Endothelial cell of umbilical vein (primary cell): Measurements from ENCODE around the gene RPUSD4. TPM values are rescaled to one million over a fixed set of nuclear protein-coding genes. Genes with fewer than 3 reads are reported as not detected.

Experiments
- BruUV-seq: library from RNA; stranded (reverse); fragments of 400-500 nt; replicated peaks from 2 replicates; lab custom pipeline; 2021; lab: Mats Ljungman, UMichigan
- CTCF ChIA-PET: fragments of 300-600, 350-600 bp; sonication (Branson Sonifier 250); formaldehyde crosslinking; loops from one replicate; lab custom pipeline; 2021; ENCODE audit warnings: antibody characterized with exemption, inconsistent platforms; lab: Charles Lee
- POLR2A ChIA-PET: fragments of 300-600, 350-600 bp; sonication (Branson Sonifier 250); formaldehyde crosslinking; loops from one replicate; lab custom pipeline; 2021; ENCODE audit warnings: antibody characterized with exemption, inconsistent platforms; lab: Charles Lee
- DNase-seq: peaks from one replicate; pipeline ENCODE4 v3.0.0-alpha.2; 2011; ENCODE audit warnings: low read depth, low spot score
- FAIRE-seq: peaks from 2 replicates; lab custom pipeline; 2011; peaks lifted over from hg19 to GRCh38; lab: Jason Lieb, UNC
- H2AFZ ChIP-seq: 2 replicates; pipeline ENCODE4 v1.6.0; 2012; ENCODE audit warnings: low read depth, low read length, control low read depth, inconsistent platforms
- H3K27ac ChIP-seq: 2 replicates; pipeline ENCODE4 v1.5.1; 2011; ENCODE audit warnings: low read depth, mild to moderate bottlenecking, control low read depth, low read length, moderate library complexity; ENCODE audit not compliant: insufficient read depth
- H3K27me3 ChIP-seq, 2 experiments: 2 replicates each; pipeline versions ENCODE4 v1.6.0 to v1.6.1; 2011; ENCODE audit warnings: low read length in 2 of 2, mixed read lengths in 1 of 2; ENCODE audit not compliant: control insufficient read depth in 2 of 2, insufficient read depth in 2 of 2
- H3K36me3 ChIP-seq, 2 experiments: 2 replicates in 1 of 2; 3 replicates in 1 of 2; pipeline ENCODE4 v1.5.1; 2011; ENCODE audit warnings: low read length in 2 of 2, mild to moderate bottlenecking in 1 of 2, moderate library complexity in 1 of 2; ENCODE audit not compliant: control insufficient read depth in 2 of 2, insufficient read depth in 2 of 2; ENCODE audit errors: extremely low read depth in 1 of 2
- H3K4me1 ChIP-seq: 3 replicates; pipeline ENCODE4 v1.5.1; 2011; ENCODE audit warnings: mild to moderate bottlenecking, low read length; ENCODE audit not compliant: control insufficient read depth, insufficient read depth; ENCODE audit errors: extremely low read depth
- H3K4me2 ChIP-seq: 2 replicates; pipeline ENCODE4 v1.6.1; 2011; ENCODE audit warnings: low read length, control low read depth, mixed read lengths; ENCODE audit not compliant: insufficient read depth
- H3K4me3 ChIP-seq, 3 experiments: fragments of 200-600 bp in 1 of 3; sonication (generic), shearing (Covaris generic) in 1 of 3; replicated peaks in 1 of 3; 2 replicates each; pipeline ENCODE4 v1.5.1; 2011 to 2016; ENCODE audit warnings: control low read depth in 3 of 3, low read length in 3 of 3, mild to moderate bottlenecking in 2 of 3, inconsistent platforms in 1 of 3, low read depth in 1 of 3, moderate library complexity in 1 of 3; ENCODE audit not compliant: insufficient read depth in 1 of 3
- H3K79me2 ChIP-seq: 2 replicates; pipeline ENCODE4 v1.6.0; 2012; ENCODE audit warnings: low read length, inconsistent platforms; ENCODE audit not compliant: control insufficient read depth, insufficient read depth
- H3K9ac ChIP-seq: replicated peaks from 2 replicates; pipeline ENCODE3; 2011; ENCODE audit warnings: low read length, control low read depth; ENCODE audit not compliant: insufficient read depth; ENCODE audit errors: extremely low read depth
- H3K9me1 ChIP-seq: replicated peaks from 3 replicates; pipeline ENCODE4 v1.6.0; 2011; ENCODE audit warnings: mild to moderate bottlenecking, low read length; ENCODE audit not compliant: control insufficient read depth, insufficient read depth; ENCODE audit errors: extremely low read depth
- H3K9me3 ChIP-seq: replicated peaks from 2 replicates; pipeline ENCODE4 v1.5.1; 2012; ENCODE audit warnings: low read length, inconsistent platforms; ENCODE audit not compliant: control insufficient read depth, insufficient read depth
- H4K20me1 ChIP-seq: replicated peaks from 2 replicates; pipeline ENCODE3; 2011; ENCODE audit warnings: mild to moderate bottlenecking, low read length; ENCODE audit not compliant: control insufficient read depth, insufficient read depth; ENCODE audit errors: extremely low read depth
- CTCF ChIP-seq, 2 donors: IDR thresholded peaks; 1 replicate in 1 of 2; 2 replicates in 1 of 2; pipeline ENCODE4 v1.5.1; 2011; ENCODE audit warnings: low read length in 2 of 2, mild to moderate bottlenecking in 2 of 2, moderate library complexity in 2 of 2, control low read depth in 1 of 2, inconsistent platforms in 1 of 2, low read depth in 1 of 2; ENCODE audit not compliant: insufficient read depth in 1 of 2; ENCODE audit errors: extremely low read depth in 1 of 2
- EZH2 ChIP-seq: IDR thresholded peaks from 2 replicates; pipeline ENCODE4 v1.6.1; 2012; ENCODE audit warnings: borderline replicate concordance, low read depth, mild to moderate bottlenecking, moderate library complexity, low read length, inconsistent platforms; ENCODE audit not compliant: severe bottlenecking
- FOS ChIP-seq: IDR thresholded peaks from 2 replicates; pipeline ENCODE4 v1.6.1; 2011; ENCODE audit warnings: mild to moderate bottlenecking, low read length, moderate library complexity, borderline replicate concordance; ENCODE audit not compliant: insufficient read depth
- GATA2 ChIP-seq: IDR thresholded peaks from 2 replicates; pipeline ENCODE4 v1.7.0; 2011; ENCODE audit warnings: low read depth, mild to moderate bottlenecking, moderate library complexity, mixed read lengths, low read length; ENCODE audit not compliant: insufficient read length, insufficient read depth
- JUN ChIP-seq: IDR thresholded peaks from 2 replicates; pipeline ENCODE4 v1.6.1; 2011; ENCODE audit warnings: borderline replicate concordance, low read depth; ENCODE audit not compliant: insufficient read length, insufficient read depth
- MAX ChIP-seq: IDR thresholded peaks from 2 replicates; pipeline ENCODE4 v1.6.1; 2011; ENCODE audit not compliant: insufficient read depth, insufficient read length
- MYC ChIP-seq: IDR thresholded peaks from one replicate; pipeline ENCODE4 v1.6.1; 2011; ENCODE audit warnings: mild to moderate bottlenecking, low read depth, low read length
- POLR2A ChIP-seq: IDR thresholded peaks from 2 replicates; pipeline ENCODE4 v1.6.1; 2012; ENCODE audit warnings: low read depth, mild to moderate bottlenecking, control low read depth, low read length
- POLR2AphosphoS5 ChIP-seq: IDR thresholded peaks from 2 replicates; pipeline ENCODE4 v1.6.1; 2012; ENCODE audit warnings: low read depth, mild to moderate bottlenecking, control low read depth, low read length, moderate library complexity; ENCODE audit not compliant: insufficient read depth
- dilution Hi-C: fragments of 300-500 bp; cut with MboI; formaldehyde crosslinking; loops from one replicate; pipeline ENCODE4 v1.15.0; 2019; ENCODE audit warnings: low sequenced_read_pairs; ENCODE audit not compliant: extremely low pct_ligation_motif_present
- intact Hi-C: fragments of 100-400 bp; cut with micrococcal nuclease; formaldehyde crosslinking; loops from one replicate; pipeline ENCODE4 v1.10.0; 2022
- polyA plus RNA-seq, 4 experiments: library from polyadenylated mRNA; depleted of rRNA in 3 of 4; stranded (reverse) in 3 of 4; unstranded in 1 of 4; fragments of >200 nt; gene quantifications; 2 replicates each; pipeline versions ENCODE4 v1.2.1 to v1.2.3, GENCODE V29; 2011 to 2012; ENCODE audit warnings: missing spikeins in 1 of 4
- total RNA-seq: library from RNA; stranded (reverse); gene quantifications from 2 replicates; pipeline ENCODE4 v1.2.3, GENCODE V29; 2021

The RPUSD4 gene
- total and polyA plus RNA-seq, 2 donors (not counting 3 experiments of a cell fraction or from before 2014, with no cell fraction given), result 37.8 to 40.8 TPM

- no peak overlapping the region for H3K9ac ChIP-seq
- BruUV-seq, result no TSS peak
- dilution Hi-C loops, result no loop called here
- H3K27ac ChIP-seq, result no peak overlapping the region
- H3K79me2 ChIP-seq, result no peaks in the 10 kb centered on the region
- POLR2A ChIA-PET, result no interaction called here
- no peak overlapping the region for H3K4me3 ChIP-seq
- H3K4me2 ChIP-seq, result no peak overlapping the region
- H3K36me3 ChIP-seq, result no peaks in the 10 kb centered on the region
- FAIRE-seq, result no peak
- CTCF ChIA-PET, result interaction anchor here (0.9 kb wide), 1 partner anchor 34 kb away, joined by 3 read pairs; no protein-coding TSS in a partner anchor
- H3K9me1 ChIP-seq, result no peaks in the 10 kb centered on the region
- no peaks in the 10 kb centered on the region for H3K27me3 ChIP-seq
- H4K20me1 ChIP-seq, result no peaks in the 10 kb centered on the region
- no peak for TF ChIP-seq MYC
- TF ChIP-seq CTCF (IDR thresholded peaks at IDR 0.05; ENCODE audit: extremely low read depth in 1 of 2, insufficient read depth in 1 of 2, low read depth in 1 of 2, low read length in 2 of 2), result no peak
- TF ChIP-seq GATA2, result no peak
- TF ChIP-seq POLR2AphosphoS5, result no peak
- TF ChIP-seq JUN, result no peak
- no peak for TF ChIP-seq FOS
- no peak for TF ChIP-seq EZH2
- TF ChIP-seq POLR2A, result no peak
- no peak for TF ChIP-seq MAX
- no peaks in the 10 kb centered on the region for H3K9me3 ChIP-seq
- peaks cover under 1% of the 10 kb centered on the region for H3K4me1 ChIP-seq
- intact Hi-C loops, result no loop called here
- DNase-seq, result no peak
- no peak overlapping the region for H2AFZ ChIP-seq
Measured at GRCh38 chr11:126160345-126161022, 51.0 kb downstream of the RPUSD4 start.
